ENCODE measurements around the gene AGR3.

Gene AGR3

GRCh38 chr7:16881844-16882243 lies at the start of gene AGR3:
Gene AGR3, minus strand, starts transcription at chr7:16881983. Its CDS starts 3,365 bp downstream, at chr7:16878618.
- H3K4me3 ChIP-seq (ENCODE audit: low read depth, low read length): no peak within 1 kb of the TSS
- no peak for TF ChIP-seq CTCF (IDR thresholded peaks at IDR 0.05; ENCODE audit: borderline replicate concordance, insufficient read depth, low read depth, low read length)

DNA sequence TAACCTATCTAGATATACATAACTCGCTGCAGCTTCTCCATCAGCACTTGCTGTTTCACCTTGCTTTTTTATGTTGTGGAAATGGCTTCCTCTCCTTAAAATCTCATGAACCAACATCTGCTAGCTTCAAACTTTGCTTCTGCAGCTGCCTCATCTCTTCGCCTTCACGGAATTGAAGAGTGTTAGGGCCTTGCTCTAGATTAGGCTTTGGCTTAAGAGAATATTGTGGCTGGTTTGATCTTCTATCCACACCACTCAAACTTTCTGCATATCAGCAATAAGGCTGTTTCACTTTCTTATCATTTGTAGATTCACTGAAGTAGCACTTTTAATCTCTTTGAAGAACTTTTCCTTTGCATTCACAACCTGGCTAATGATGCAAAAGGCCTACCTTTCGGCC lies 49.2 kb upstream of the AGR3 start:
- TF ChIP-seq CTCF (IDR thresholded peaks at IDR 0.05; ENCODE audit: borderline replicate concordance, insufficient read depth, low read depth, low read length): no peak
- no peak overlapping the region for H3K4me3 ChIP-seq (ENCODE audit: low read depth, low read length)

DNA sequence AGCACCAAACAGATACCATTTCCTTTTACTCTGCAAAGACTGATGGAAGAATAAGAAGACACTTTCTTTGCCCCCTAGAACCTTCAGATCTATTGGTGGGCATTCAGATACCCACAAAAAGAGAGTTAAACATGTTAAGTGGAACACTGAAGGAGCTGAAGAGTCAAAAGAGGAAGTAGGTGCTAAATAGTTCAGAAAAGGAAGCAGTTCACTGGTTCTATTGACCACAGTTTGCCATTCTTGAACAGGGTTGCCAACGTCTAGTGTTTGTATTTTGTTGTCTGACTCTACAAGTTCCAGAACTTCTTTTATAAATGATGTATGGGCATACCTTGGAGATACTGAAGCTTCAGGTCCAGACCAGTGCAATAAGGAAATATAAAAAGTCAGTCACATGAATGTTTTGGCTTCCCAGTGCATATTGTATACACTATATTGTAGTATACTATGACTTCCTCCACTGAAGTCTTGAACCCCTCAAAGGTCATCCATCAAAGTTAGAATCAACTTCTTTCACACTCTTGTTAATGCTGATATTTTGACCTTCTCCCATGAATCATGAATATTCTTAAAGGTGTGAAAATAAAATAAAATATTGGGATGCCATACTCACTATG lies 47.5 kb upstream of the AGR3 start:
- no peak for TF ChIP-seq CTCF (IDR thresholded peaks at IDR 0.05; ENCODE audit: borderline replicate concordance, insufficient read depth, low read depth, low read length)
- H3K4me3 ChIP-seq (ENCODE audit: low read depth, low read length): no peak overlapping the region

DNA sequence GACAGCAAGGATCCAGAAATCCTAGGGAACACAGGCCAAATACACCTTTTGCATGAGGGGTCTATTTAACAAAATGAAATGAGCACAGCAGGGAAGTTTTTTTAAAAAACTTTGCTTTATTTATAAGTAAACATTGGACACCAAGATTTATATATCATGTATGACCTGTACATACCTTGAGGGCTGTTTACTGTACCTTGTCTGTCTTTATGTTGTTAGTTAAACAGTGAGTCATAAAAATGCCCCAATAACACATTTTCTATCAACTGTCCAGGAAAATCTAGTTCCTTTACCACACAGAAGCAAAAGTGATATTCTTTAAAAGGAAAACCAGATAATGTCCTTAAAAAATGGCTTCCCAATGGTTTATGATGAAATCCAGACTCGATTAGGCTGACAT lies 45.1 kb upstream of the AGR3 start:
- H3K4me3 ChIP-seq (ENCODE audit: low read depth, low read length): no peak overlapping the region
- no peak for TF ChIP-seq CTCF (IDR thresholded peaks at IDR 0.05; ENCODE audit: borderline replicate concordance, insufficient read depth, low read depth, low read length)

- no peak overlapping the region for H3K4me3 ChIP-seq (ENCODE audit: low read depth, low read length)
- TF ChIP-seq CTCF (IDR thresholded peaks at IDR 0.05; ENCODE audit: borderline replicate concordance, insufficient read depth, low read depth, low read length): peak; percentile 52; the same call in 1 of the 2 replicates
Measured at GRCh38 chr7:16926283-16926682, 44.5 kb upstream of the AGR3 start.

- no peak overlapping the region for H3K4me3 ChIP-seq (ENCODE audit: low read depth, low read length)
Measured at GRCh38 chr7:16925609-16926008, 43.8 kb upstream of the AGR3 start.

More at GRCh38 chr7:16925609-16926008, 43.8 kb upstream of the AGR3 start:
- TF ChIP-seq CTCF (IDR thresholded peaks at IDR 0.05; ENCODE audit: borderline replicate concordance, insufficient read depth, low read depth, low read length): no peak
